Measurements from ENCODE around the gene COL19A1. TPM values are rescaled to one million over a fixed set of nuclear protein-coding genes. Genes with fewer than 3 reads are reported as not detected.

COL19A1 gene
- total RNA-seq, 2 experiments from 2014 or later: not detected

GRCh38 chr6:69835414-69836179 is 30.8 kb upstream of the COL19A1 start:
- no peak overlapping the region for H3K4me3 Mint-ChIP-seq
- no peaks in the 10 kb centered on the region for H3K4me1 Mint-ChIP-seq (ENCODE audit: low read depth)
- H3K27me3 Mint-ChIP-seq (ENCODE audit: low read depth): peaks cover 20% of the 10 kb centered on the region
- H3K36me3 Mint-ChIP-seq (ENCODE audit: low read depth): no peaks in the 10 kb centered on the region
- POLR2A ChIA-PET: no interaction called here
- DNase-seq (peak; percentile 28), ATAC-seq (peak; percentile 60)
- no peaks in the 10 kb centered on the region for H3K9me3 Mint-ChIP-seq (ENCODE audit: insufficient read depth)
- CTCF ChIA-PET: interaction anchor here (1.2 to 2.0 kb wide), 5 partner anchors 7 to 267 kb away, joined by 3 to 5 read pairs (median 3); no protein-coding TSS in a partner anchor
- no peak overlapping the region for H3K27ac Mint-ChIP-seq

GRCh38 chr6:69841862-69842261 is 24.5 kb upstream of the COL19A1 start:
- Mint-ChIP-seq H3K4me1 (ENCODE audit: low read depth) (no peaks in the 10 kb centered on the region), H3K36me3 (ENCODE audit: low read depth) (no peaks in the 10 kb centered on the region), H3K27me3 (ENCODE audit: low read depth) (peaks cover 32% of the 10 kb centered on the region), H3K27ac (no peak overlapping the region), H3K4me3 (no peak overlapping the region), H3K9me3 (ENCODE audit: insufficient read depth) (no peaks in the 10 kb centered on the region)
- POLR2A ChIA-PET: no interaction called here
- no peak for ATAC-seq
- CTCF ChIA-PET: interaction anchor here (0.9 kb wide), 1 partner anchor 26 kb away, joined by 4 read pairs; no protein-coding TSS in a partner anchor
- DNase-seq: no peak

DNA sequence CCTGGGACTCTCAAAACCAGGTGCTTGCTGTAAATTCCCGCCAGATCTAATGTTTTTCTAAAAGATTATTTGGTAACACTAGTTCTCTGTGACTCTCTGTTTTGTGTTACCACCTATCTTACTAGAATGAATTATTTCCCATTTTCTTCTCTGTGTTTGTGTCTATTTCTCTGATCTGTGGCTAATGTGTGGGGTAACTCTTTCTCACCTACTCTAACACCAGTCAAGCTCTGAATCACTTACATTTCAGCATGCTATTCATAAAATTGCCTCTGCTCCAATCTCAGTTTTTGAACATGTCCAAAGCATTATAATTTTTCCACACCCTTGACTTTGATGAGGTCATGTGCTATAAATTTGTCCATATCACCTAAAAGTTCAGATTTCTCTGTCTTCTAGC is 23.2 kb upstream of the COL19A1 start:
- H3K27ac Mint-ChIP-seq: no peak overlapping the region
- ChIA-PET CTCF (interaction anchor here (1.0 kb wide), 1 partner anchor 9 kb away, joined by 3 read pairs; no protein-coding TSS in a partner anchor), POLR2A (no interaction called here)
- DNase-seq: no peak
- no peaks in the 10 kb centered on the region for H3K4me1 Mint-ChIP-seq (ENCODE audit: low read depth)
- ATAC-seq: no peak
- no peaks in the 10 kb centered on the region for H3K9me3 Mint-ChIP-seq (ENCODE audit: insufficient read depth)
- H3K27me3 Mint-ChIP-seq (ENCODE audit: low read depth): peaks cover 28% of the 10 kb centered on the region
- H3K4me3 Mint-ChIP-seq: no peak overlapping the region
- H3K36me3 Mint-ChIP-seq (ENCODE audit: low read depth): no peaks in the 10 kb centered on the region

DNA sequence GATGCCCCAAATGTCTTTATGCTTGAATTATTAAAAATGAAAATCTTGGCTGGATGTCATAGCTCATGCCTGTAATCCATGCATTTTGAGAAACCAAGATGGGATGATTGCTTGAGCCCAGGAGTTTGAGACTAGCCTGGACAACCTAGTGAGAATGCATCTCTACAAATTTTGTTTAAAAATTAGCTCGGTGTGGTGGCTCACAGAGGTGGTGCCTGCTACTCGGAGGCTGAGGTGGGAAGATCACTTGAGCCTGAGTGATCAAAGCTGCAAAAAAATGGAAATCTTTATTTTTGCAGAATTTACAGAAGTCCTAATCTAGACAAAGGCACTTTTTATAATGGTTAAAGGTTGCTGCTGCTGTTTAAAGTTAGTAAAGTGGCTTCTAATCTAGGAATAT is 20.0 kb upstream of the COL19A1 start:
- ChIA-PET CTCF (no interaction called here), POLR2A (interaction anchor here (0.7 kb wide), 1 partner anchor 47 kb away, joined by 3 read pairs; no protein-coding TSS in a partner anchor)
- Mint-ChIP-seq H3K4me1 (ENCODE audit: low read depth) (no peaks in the 10 kb centered on the region), H3K9me3 (ENCODE audit: insufficient read depth) (no peaks in the 10 kb centered on the region), H3K27ac (no peak overlapping the region), H3K4me3 (no peak overlapping the region), H3K36me3 (ENCODE audit: low read depth) (no peaks in the 10 kb centered on the region), H3K27me3 (ENCODE audit: low read depth) (peaks cover 21% of the 10 kb centered on the region)
- DNase-seq (no peak), ATAC-seq (no peak)

DNA sequence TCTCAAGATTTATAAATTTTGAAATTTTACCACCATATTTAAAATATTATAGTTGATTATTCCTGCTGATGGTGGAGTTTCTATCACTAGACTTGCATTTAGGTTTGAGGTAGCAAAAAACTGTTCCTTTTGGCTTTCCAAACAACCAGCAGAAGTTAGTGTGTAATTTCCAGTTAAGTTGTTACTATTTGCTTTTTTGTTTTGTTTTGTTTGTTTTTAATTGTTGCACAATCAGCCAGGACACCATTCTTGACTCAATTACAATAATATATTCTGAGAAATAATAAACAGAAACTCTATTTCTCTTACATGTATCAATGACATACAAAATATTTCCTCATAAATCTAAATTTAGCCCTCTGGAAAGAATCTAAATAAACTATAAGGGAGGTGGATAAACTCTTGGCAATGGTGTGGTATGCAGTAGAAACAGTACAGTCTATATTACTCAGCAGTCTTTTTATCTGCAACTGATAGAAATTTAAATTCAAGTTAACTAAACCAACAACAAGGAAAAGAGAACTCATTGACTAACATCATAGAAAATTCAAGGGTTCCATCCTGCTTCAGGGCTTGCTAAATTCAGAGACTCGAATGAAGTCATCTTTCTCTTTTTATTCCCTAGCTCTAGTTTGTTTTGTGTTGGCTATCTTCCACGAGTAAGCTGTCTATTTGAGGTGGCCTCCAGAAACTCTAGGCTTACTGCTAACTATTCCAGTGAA is 19.4 kb upstream of the COL19A1 start:
- DNase-seq (no peak), ATAC-seq (no peak)
- no peaks in the 10 kb centered on the region for H3K9me3 Mint-ChIP-seq (ENCODE audit: insufficient read depth)
- H3K4me1 Mint-ChIP-seq (ENCODE audit: low read depth): no peaks in the 10 kb centered on the region
- CTCF ChIA-PET: no interaction called here
- H3K4me3 Mint-ChIP-seq: no peak overlapping the region
- H3K36me3 Mint-ChIP-seq (ENCODE audit: low read depth): no peaks in the 10 kb centered on the region
- H3K27me3 Mint-ChIP-seq (ENCODE audit: low read depth): peaks cover 19% of the 10 kb centered on the region
- no peak overlapping the region for H3K27ac Mint-ChIP-seq
- POLR2A ChIA-PET: no interaction called here

DNA sequence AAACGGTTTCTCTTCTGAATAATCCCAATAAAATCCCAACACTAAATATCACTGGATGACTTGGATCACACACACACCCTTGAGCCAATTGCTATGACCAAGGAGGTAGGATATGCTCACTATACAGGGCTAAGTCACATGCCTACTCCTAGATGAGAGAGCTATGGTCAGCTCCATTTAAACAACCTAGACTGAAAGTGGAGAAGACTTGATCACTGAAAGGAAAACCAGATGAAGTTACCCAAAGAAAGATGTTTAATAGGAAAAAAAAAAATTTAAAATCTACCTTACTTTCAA is 18.9 kb upstream of the COL19A1 start:
- Mint-ChIP-seq H3K4me1 (ENCODE audit: low read depth) (no peaks in the 10 kb centered on the region), H3K27me3 (ENCODE audit: low read depth) (peaks cover 19% of the 10 kb centered on the region), H3K36me3 (ENCODE audit: low read depth) (no peaks in the 10 kb centered on the region), H3K9me3 (ENCODE audit: insufficient read depth) (no peaks in the 10 kb centered on the region), H3K27ac (no peak overlapping the region), H3K4me3 (no peak overlapping the region)
- ChIA-PET POLR2A (no interaction called here), CTCF (no interaction called here)
- DNase-seq (no peak), ATAC-seq (no peak)

- Mint-ChIP-seq H3K27ac (no peak overlapping the region), H3K27me3 (ENCODE audit: low read depth) (peaks cover 15% of the 10 kb centered on the region), H3K9me3 (ENCODE audit: insufficient read depth) (no peaks in the 10 kb centered on the region), H3K4me1 (ENCODE audit: low read depth) (no peaks in the 10 kb centered on the region), H3K4me3 (no peak overlapping the region), H3K36me3 (ENCODE audit: low read depth) (no peaks in the 10 kb centered on the region)
- no peak for DNase-seq
- ChIA-PET POLR2A (interaction anchor here (0.7 kb wide), 1 partner anchor 110 kb away, joined by 4 read pairs; no protein-coding TSS in a partner anchor), CTCF (interaction anchor here (0.6 kb wide), 1 partner anchor 29 kb away, joined by 3 read pairs; no protein-coding TSS in a partner anchor)
- ATAC-seq: no peak
Observed at GRCh38 chr6:69848552-69848951, 17.8 kb upstream of the COL19A1 start.

DNA sequence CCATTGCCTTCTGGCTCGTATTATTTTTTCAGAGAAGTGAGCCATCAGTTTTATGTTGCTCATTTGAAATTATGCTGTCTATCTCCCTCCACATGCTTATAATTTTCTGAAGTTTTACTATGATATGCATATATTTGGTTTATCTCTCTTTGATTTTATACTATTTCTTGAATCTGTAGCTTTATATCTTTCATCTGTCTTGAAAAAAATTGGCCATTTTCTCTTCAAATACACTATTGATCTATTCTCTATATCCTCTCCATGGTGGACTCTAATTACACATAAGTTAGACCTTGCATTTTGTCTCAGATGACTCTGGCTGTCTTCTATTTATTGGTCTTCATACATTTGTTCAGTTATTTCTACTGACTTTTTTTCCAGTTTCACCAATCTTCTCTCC is 13.7 kb upstream of the COL19A1 start:
- Mint-ChIP-seq H3K4me1 (ENCODE audit: low read depth) (no peaks in the 10 kb centered on the region), H3K9me3 (ENCODE audit: insufficient read depth) (no peaks in the 10 kb centered on the region), H3K27me3 (ENCODE audit: low read depth) (peaks cover 11% of the 10 kb centered on the region), H3K27ac (no peak overlapping the region), H3K4me3 (no peak overlapping the region), H3K36me3 (ENCODE audit: low read depth) (no peaks in the 10 kb centered on the region)
- ATAC-seq (no peak), DNase-seq (no peak)
- ChIA-PET POLR2A (no interaction called here), CTCF (no interaction called here)

- ChIA-PET CTCF (no interaction called here), POLR2A (no interaction called here)
- ATAC-seq (no peak), DNase-seq (no peak)
- peaks cover 9% of the 10 kb centered on the region for H3K4me1 Mint-ChIP-seq (ENCODE audit: low read depth)
- H3K27me3 Mint-ChIP-seq (ENCODE audit: low read depth): peaks cover 28% of the 10 kb centered on the region
- no peaks in the 10 kb centered on the region for H3K36me3 Mint-ChIP-seq (ENCODE audit: low read depth)
- no peak overlapping the region for H3K27ac Mint-ChIP-seq
- no peaks in the 10 kb centered on the region for H3K9me3 Mint-ChIP-seq (ENCODE audit: insufficient read depth)
- no peak overlapping the region for H3K4me3 Mint-ChIP-seq
Observed at GRCh38 chr6:69861986-69862385, 4.4 kb upstream of the COL19A1 start.

- H3K4me3 Mint-ChIP-seq: no peak overlapping the region
- no peak for ATAC-seq
- no peaks in the 10 kb centered on the region for H3K36me3 Mint-ChIP-seq (ENCODE audit: low read depth)
- no peak overlapping the region for H3K27ac Mint-ChIP-seq
- no peaks in the 10 kb centered on the region for H3K9me3 Mint-ChIP-seq (ENCODE audit: insufficient read depth)
- DNase-seq: no peak
- H3K27me3 Mint-ChIP-seq (ENCODE audit: low read depth): peaks cover 40% of the 10 kb centered on the region
- H3K4me1 Mint-ChIP-seq (ENCODE audit: low read depth): peaks cover 15% of the 10 kb centered on the region
- ChIA-PET POLR2A (no interaction called here), CTCF (no interaction called here)
Observed at GRCh38 chr6:69863766-69864165, 2.6 kb upstream of the COL19A1 start.

GRCh38 chr6:69865126-69865525 is 1.2 kb upstream of the COL19A1 start:
- Mint-ChIP-seq H3K27ac (no peak overlapping the region), H3K9me3 (ENCODE audit: insufficient read depth) (no peaks in the 10 kb centered on the region), H3K4me3 (no peak overlapping the region), H3K27me3 (ENCODE audit: low read depth) (peaks cover 44% of the 10 kb centered on the region), H3K36me3 (ENCODE audit: low read depth) (no peaks in the 10 kb centered on the region), H3K4me1 (ENCODE audit: low read depth) (peaks cover 15% of the 10 kb centered on the region)
- no peak for ATAC-seq
- POLR2A ChIA-PET: no interaction called here
- CTCF ChIA-PET: interaction anchor here (1.5 kb wide), 1 partner anchor 11 kb away, joined by 3 read pairs; no protein-coding TSS in a partner anchor
- DNase-seq: no peak
